SHP77 treated with DMSO at 0.1 percent for 48 hours (cell line): ENCODE results near the gene DPP6.
A peak's percentile ranks its signal among the peaks of the same experiment; 100 is the strongest.

Source experiments
- DNase-seq: peaks from one replicate; lab custom pipeline; 2025; lab: John Stamatoyannopoulos, UW

The DPP6 gene

DNA sequence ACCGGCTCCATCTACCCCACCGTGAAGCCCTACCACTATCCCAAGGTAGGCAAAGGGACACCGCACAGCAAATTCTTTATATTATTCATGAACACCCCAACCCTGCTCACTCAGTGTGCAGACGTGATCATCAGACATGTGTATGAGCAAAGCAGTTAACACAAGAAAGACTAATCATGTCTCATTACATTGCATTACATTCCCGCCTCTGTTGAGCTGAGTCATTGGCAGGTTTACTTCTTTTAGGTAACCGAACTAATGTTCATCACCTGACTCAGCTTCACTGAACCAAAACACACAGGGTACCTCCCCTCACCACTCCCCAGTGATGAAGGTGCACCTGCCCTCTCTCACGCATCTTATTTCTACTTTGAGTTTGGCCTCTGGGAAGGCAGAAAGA is 717.3 kb downstream of the DPP6 start:
- DNase-seq = no peak

DNA sequence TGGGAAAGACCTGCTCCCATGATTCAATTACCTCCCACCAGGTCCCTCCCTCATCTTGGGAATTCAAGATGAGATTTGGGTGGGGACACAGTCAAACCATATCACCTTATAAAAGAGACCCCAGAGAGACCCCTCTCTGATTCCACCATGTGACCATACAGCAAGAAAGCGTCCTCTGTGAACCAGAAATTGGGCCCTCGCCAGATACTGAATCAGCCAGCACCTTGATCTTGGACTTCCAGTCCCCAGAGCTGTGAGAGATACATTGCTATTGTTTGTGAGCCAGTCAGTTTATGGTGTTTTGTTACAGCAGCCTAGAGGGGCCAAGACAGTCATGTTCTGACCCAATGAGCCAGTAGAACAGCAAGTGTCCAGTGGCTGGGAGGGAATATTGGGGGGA is 718.2 kb downstream of the DPP6 start:
- DNase-seq = no peak

GRCh38 chr7:154770962-154771361 is 718.8 kb downstream of the DPP6 start:
- no peak for DNase-seq

- DNase-seq = no peak
These were observed 722.2 kb downstream of the DPP6 start for GRCh38 chr7:154774303-154774969.

DNA sequence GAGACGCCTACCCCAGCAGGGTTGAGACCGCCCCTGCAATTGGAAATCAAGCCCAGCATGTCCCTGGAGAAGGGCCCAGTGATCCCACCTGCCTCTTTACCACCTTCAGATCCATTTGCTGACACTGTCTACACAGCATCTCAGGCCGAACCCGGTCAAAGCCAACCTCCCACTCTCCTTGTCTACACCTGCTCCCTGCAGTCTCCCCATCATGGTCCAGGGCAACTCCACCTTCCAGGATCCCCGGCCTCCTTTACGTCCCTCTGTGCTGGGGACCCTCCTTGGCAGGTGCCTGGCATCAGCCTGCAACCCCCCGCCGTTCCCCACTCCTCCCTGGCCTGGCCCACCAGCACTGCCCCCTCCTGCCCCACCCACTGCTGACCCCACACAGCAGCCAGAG is 723.5 kb downstream of the DPP6 start:
- no peak for DNase-seq

DNA sequence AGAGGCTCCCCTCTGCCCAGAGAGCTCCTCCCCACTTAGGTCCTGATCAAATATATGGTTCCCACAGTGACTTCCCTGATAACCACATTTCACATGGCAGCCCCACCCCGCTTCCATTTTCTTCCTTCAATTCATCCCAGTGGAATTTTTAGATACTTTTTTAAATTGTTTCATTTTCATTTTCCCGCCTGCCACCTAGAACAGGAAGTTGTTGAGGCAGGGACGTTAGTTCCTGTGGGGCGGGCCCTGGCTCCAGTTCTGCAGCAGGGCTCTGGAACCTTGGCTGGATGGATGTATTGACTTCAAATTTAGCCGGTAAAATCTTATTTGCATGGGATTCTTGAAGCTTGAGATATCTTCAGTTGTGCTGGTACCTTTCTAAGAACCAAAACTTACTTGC is 724.2 kb downstream of the DPP6 start:
- no peak for DNase-seq

DNA sequence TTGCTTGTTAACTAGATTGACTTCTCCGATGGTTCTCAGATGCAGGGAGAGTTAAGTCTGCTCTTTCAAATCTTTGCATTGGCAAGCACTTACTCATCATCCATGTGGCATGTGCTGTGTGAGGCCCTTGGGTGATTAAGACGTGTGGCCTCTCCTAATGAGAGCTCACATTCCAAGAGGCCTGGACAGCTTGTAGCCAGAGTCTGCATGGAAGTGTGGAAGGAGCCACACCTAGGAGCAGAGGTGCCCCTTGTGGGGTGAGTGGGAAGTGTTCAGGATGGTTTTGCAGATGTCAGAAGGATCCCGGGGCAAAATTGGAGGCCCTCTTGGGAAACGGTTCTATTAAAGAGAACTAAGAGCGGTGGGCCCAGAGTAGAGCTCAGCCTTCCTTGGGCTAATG is 724.8 kb downstream of the DPP6 start:
- DNase-seq = no peak

- DNase-seq = no peak
These were observed 725.3 kb downstream of the DPP6 start for GRCh38 chr7:154777489-154777888.

DNA sequence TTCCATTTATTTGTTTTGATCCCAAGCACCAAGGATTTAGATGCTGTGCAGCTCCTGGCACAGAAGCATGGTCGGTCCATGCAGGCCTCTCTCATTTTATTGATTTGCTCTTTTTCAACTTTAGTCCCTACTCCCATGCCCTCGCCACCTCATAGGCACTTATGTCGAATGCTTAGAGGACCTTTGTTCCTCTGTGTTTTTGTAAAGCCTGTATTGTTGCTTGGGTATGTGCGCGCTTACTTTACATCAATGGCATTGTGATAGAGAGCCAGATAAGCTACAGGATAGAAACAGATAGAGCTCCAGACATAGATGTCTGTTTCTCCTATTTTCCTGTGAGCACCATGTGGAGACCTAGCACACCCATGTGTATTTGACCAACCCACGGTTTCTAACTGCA is 725.7 kb downstream of the DPP6 start:
- no peak for DNase-seq

DNA sequence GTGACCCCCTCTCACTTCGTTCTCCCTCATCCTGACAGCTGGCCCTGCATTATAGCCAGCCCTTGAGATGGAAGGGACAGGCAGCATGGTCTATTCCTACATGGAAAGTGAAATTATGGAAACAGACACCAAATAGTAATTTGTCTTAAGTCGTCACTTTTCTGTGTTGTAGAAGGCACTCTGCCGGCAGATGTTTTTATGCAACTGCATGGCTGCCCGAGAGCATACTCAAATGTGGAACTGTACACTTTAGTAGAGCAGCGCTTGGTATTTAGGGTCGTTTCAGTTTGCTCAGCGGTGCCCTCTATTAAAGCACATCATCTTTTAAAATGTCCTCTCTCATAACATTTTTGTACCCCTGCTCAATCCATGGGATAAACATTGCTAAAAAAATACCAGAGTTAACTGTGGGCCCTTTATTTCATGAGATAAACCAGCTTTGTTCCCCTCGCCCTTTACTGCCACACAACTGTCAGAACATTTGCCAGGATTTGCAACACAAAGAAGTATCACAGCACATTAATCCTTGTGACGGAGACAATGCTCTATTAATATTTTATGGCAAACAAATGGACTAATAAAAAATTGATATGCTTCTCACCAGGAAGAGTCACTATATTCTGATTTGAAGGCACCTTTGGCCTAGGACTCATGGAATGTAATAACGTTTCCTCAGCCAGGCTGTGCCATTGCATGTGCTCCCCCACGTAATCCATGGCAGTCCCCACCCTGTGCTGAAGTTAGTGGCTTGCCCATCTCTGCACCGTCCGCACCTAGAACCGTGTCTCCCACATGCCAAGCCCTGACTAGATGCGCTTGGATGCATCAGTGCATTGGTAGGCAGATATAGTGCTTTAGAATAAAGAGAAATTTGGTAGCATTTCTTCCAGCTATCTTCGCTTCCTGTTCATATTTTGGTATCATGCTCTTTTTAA is 729.4 kb downstream of the DPP6 start:
- DNase-seq = no peak

DNA sequence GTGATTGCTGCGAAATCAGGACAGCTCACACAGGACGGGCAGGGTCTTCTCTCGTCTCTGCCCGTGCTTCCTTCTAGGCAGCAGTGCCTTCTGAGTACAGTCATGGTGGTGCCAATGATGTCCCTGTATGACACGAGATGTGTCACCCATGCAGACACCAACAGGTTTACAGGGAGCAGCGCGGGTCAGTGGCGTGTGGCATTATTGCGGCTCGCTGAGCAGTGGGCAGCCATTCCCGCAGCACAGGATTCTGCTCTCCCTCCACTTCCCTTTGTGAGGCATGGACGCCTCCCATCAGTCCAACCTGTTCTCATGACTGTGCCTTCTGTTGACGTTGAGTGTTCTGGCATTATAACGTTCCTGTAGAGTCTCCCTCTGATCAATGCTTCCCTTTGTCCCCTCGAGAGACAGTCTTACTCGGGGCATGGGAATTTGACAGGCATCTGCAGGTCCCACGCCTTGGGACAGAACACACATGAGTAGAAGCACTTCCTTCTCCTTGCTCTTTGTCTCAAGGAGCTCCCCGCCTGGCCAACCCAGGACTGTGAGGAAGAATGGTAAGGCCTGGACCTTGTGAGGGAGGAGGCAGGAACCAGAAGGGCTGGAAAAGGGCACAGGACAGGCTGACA is 731.2 kb downstream of the DPP6 start:
- DNase-seq = no peak

DNA sequence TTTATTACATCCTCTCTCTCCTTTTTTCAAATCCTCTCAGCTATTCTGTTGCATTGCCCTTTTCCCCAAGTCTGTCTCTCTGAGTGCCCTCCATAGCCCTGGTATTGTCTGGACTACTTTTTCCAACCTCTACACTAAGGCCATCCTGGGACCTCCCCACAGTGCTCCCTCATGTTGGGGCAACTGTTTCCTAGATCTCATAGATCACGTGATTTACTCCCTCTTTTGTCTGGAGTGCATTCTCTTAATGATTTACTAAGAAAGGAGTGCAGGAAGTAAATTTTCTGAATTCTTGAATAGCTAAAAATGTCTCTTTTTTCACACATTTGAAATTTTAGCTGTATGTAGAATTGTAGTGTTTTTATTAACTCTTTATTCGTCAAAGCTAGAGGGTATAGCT is 733.7 kb downstream of the DPP6 start:
- DNase-seq = no peak

DNA sequence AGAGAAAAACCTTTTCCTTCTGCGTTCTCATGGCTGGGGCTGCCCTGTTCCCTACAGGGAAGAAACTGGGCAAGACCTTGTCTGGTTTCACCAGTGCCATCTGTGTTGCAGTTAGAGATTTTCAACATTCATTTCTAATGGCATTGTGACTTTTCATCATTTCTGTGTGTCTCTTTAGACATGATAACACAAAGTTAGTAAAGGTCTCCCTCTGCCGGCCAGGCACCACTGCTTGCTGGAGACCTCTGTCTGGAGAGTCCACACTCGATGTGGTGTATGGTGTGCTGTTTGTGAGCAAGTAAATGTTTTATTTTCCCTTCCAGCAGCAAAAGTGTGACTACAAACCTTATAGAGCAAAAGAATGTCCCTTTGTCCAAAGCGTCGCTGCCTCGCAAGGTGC is 737.2 kb downstream of the DPP6 start:
- DNase-seq = peak; percentile 2

DNA sequence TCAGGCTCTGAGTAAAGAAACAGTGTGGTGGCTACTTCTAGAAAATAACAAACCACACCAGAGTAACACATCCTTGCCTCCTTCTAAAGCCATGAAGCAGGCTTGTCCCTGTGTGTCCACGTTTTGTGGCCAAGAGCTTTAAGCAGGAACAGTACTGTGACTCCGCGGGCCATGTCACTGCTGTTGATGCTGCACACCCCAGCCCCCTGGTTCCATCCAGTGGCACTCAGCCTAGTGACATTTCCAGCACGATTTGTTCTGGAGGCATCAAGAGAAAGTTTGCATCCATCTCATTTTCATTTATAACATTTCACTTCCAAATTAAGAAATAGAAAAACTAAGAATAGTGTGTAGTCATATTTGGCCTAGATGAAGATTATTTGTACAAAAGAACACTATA is 739.4 kb downstream of the DPP6 start:
- no peak for DNase-seq

GRCh38 chr7:154792436-154793055 is 740.3 kb downstream of the DPP6 start:
- DNase-seq = no peak

- no peak for DNase-seq
These were observed 742.1 kb downstream of the DPP6 start for GRCh38 chr7:154794147-154794780.

DNA sequence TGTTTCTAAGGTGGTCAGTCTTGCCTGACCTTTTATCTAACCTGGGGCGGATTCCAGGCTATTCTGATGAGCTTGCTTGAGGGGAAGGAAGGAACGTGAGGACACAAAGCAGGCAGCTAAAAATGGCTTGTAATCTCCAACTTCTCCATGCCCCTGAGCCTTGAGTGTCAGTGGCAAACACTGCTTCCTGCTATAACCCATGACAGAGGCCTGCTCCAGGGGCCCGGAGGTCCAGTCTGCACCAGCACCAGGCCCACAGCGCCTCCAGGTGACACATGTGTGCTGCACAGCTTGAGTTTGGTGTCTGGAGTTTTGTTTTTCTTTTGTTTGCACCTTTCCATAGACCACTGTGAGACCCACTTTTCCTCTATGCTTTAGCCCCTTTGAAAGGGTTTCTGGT is 742.8 kb downstream of the DPP6 start:
- no peak for DNase-seq

DNA sequence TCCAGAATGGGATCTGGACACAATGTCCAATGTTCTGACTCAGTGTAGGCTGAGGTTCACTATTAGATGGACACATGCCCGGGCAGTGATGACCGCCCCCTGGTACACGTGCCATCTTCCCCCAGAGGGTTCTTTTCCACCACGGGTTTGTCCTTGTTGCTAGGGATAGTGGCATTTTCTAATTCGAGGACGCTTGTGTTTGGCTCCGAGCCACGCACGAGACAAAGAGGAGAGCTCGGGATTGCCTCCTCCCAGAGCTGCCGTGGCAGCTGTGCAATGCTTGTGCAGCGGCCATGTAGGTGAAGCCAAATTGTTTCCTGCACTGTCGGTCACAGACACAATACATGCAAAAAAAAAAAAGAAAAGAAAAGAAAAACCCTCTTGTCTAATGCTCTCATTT is 743.2 kb downstream of the DPP6 start:
- DNase-seq = no peak

DNA sequence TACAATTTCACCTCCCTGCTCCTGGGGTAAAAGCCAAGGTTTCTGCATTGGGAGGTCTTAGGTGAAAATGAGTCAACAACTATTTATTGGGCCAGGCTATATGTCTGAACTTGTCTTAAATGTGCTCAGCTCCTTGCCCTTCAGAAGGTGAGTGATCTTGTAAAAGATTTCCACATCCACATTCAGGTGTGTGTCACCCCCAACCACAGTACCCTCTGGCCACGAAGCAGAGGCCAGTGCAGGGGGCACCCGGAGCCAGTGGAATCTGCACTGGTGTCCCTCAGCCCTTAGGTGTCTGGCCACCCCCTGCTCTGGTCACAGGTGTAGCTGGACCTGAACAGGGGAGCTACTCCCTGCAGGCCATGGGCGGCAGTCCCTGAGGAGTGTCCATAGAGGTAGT is 752.3 kb downstream of the DPP6 start:
- DNase-seq = no peak

- DNase-seq = no peak
These were observed 759.8 kb downstream of the DPP6 start for GRCh38 chr7:154812027-154812426.

DNA sequence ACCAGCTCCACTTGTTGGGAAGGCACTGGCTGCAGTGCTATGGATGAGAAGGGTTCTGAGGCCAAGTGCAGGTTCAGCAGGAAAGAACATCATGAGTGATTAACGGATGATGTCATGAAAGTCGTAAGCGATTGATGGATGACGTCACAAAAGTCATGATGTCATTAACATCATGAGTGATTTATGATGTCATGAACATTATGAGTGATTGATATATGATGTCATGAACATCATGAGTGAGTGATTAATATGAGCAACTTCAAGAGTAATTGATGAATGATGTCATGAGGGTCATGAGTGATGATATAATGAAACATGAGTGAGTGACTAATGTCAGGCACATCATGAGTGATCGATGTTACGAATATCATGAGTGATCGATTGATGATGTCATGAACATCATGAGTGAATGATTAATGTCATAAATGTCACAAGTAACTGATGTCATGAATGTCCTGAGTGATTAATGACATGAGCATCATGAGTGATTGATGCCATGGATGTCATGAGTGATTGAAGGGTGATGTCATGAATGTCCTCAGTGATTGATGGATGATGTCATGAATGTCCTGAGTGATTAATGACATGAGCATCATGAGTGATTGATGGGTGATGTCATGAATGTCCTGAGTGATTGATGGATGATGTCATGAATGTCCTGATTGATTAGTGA is 765.2 kb downstream of the DPP6 start:
- DNase-seq = no peak

DNA sequence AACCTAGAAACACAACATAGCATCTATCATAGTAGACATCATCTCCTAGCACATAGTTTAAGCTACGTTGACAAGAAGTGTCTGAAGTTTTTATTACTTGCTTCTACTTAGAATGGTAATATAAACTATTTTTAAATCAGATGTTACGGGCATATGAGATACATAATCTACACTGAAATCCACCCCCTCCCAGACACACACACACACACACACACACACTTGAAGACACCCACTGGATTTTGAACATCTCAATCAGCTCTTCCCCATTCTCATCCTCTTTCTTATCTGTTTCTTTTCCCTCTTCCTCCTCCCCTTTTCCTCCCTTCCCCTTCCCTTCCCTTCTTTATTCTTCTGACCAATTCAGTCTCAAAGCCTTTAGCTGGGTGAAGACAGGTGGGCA is 774.8 kb downstream of the DPP6 start:
- no peak for DNase-seq
